HG03280 (cell line): Measurements from ENCODE around the gene BEST1.

Experiments
- ATAC-seq: cut with Tn5 transposase; IDR thresholded peaks from one replicate; pipeline ENCODE4 v1.9.1; 2021; ENCODE audit warnings: mild to moderate bottlenecking, moderate library complexity; ENCODE audit not compliant: unreplicated experiment

BEST1 gene

DNA sequence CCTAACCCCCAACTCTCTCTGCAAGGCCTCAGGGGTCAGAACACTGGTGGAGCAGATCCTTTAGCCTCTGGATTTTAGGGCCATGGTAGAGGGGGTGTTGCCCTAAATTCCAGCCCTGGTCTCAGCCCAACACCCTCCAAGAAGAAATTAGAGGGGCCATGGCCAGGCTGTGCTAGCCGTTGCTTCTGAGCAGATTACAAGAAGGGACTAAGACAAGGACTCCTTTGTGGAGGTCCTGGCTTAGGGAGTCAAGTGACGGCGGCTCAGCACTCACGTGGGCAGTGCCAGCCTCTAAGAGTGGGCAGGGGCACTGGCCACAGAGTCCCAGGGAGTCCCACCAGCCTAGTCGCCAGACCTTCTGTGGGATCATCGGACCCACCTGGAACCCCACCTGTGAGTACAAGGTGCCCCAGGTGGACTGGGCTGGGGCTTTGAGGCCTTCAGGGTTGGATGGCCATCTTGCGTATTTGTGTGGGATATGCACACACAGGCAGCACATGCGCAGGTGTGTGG, at the start of gene BEST1:
Gene BEST1, plus strand, starts transcription at position 317 of the 513 bp plus-strand sequence. CDS start 1,456 bp downstream, outside the sequence.
- ATAC-seq: no peak

DNA sequence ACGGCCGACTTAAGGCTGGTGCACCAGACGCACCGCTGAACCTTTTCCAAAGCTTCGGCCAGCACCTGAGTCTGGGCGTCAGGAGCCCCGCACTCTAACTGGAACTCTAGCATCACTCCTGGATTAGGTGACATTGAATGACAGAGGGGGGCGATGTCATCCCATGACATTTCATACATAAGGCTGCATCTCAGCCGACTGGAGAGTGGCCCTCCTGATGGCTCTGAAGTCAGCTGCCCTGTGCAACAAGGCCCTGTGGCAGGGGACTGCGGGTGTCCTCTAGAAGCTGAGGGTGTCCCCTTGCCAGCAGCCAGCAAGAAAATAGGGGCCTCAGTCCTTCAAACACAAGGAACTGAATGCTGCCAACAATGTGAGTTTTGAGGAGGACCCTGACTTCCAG, 48.8 kb upstream of the BEST1 start:
- ATAC-seq: no peak

DNA sequence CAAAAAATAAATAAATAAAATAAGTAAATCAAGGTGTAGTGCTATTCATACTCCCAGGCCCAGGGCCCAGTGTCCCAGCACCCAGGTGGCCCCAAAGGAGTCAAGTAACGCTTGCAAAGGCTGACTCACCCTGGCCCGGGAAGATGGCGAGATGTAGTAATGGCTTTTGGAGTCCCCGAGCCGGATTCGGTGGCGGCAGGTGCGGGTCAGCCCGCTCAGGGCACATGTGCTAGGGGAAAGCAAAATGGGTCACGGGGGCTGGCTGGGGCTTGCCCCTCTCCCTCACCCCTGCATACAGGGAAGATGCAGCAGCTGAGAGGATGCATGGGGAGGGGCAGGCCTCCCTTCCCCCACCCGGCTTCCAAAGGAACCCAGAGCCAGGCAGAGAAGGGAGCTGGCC, 47.8 kb upstream of the BEST1 start:
- no peak for ATAC-seq

DNA sequence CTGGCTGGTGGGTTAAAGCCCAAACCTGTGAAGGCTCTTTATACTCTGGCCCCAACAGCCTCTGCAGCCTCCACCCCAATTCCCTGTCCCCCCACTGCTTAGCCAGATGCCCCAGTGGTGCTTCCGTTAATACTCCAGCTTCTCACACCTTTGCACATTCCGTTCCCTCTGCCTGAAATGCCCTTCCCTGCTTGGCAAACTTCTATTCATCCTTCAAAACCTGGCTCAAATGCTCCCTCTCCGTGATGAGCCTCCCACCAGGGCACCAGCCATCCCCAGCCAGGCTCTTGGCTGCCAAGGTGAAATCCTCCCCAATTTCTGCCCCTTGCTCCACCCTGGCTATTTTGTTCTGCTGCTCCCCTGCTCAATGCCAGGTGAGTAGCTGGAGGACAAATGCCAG, 46.3 kb upstream of the BEST1 start:
- ATAC-seq: no peak

DNA sequence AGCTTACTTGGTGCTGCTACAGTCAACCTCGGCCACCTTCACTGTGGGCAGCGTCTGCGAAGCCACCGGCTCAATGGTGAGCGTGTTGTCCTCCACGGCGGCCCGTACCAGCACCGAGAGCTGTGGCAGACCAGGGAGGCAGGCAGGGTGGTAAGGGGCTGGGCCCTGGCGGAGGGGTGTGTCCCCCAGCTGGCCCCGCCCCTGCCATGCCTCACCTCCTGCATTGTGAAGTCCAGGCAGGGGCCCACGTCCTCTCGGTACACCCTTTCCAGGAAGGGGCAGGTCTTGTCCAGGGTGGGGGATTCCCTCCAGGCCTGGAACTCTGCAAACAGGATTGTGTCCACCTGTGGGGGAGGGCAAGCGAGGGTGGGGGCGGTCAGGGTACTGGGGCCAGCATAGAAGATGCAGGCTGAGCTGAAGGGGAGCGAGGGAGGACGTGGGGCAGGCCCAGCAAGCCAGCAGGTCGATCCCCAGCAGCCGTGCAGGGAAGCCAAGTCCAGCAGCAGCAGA, 45.6 kb upstream of the BEST1 start:
- ATAC-seq: no peak

DNA sequence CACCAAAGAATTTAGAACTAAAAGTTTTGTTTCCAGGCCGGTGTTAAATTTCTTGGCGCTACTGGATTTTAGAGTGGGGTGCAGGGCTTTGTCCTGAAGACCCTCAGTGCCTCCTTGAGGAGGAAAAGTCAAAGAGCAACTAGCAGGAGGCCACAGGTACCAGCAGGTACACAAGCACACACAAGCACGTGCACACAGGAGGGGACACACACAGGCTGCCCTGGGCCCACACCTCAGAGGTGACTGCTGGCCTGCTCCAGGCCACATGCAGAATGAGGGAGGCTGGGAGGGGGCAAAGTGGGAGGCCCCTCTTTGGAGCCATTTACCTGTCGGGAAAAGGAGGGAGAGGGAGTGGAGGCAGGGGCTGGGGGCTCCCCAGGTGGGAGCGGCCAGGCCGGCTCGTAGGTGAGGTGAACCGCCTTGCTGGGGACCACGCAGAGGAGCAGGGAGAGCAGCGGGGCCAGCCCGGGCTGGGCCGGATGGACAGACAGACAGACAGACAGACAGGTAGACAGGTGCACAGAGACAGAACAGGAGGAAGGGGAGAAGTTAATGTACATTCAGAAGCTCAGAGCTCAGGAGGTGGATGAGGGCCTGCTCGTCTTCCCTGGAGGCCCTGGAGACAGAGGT, 45.0 kb upstream of the BEST1 start:
- no peak for ATAC-seq

DNA sequence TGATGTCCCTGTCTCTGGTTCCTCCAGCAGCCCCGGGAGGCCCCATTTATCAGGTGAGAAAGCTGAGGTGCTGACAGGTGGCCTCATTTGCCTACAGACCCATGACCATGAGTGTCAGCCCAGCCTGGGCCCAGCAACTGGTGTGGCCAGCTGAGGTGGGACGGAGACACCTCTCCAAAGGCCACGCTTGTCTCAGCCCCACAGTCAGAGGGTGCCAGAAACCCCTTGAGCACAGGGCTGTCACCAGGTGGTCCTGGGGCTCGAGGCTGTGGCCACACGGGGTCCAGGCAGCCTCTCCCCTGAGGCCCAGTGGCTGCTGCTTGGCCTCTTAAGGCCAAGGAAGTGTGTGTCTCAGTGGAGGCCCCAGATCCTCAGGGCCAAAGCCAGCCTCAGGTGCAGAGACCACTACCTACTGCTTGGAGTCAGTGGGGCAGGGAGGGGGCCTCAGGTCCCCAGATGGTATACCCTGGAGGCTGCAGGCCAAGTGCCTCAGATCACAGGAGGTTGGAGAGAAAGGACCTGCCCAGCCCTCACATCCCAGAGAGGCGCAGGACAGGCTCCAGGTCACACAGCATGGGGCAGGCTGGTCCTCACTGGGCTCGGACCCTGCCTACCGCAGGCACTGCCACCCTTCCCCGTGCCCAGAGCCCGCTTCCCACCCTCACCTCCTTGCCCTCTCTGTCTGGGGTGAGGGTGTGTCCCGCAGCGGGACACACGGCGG, 44.2 kb upstream of the BEST1 start:
- ATAC-seq: no peak

DNA sequence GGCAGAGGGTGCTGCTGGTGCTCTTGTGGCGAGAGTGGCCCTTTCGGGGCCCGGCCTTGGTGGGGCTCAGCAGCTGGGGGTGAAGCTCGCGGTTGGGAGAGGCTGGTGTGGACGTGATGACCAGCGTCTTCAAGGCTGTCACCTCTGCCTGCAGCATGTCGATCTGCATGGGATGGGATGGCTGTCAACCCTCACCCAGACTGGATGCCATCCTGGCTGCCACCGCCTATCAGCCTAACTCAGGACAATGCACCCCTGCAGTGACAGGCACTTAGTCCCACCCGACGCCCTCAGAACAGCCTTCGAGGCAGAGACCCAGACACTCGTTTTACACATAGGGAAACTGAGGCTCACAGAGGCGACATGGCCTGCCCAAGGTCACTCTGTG, 43.6 kb upstream of the BEST1 start:
- no peak for ATAC-seq

DNA sequence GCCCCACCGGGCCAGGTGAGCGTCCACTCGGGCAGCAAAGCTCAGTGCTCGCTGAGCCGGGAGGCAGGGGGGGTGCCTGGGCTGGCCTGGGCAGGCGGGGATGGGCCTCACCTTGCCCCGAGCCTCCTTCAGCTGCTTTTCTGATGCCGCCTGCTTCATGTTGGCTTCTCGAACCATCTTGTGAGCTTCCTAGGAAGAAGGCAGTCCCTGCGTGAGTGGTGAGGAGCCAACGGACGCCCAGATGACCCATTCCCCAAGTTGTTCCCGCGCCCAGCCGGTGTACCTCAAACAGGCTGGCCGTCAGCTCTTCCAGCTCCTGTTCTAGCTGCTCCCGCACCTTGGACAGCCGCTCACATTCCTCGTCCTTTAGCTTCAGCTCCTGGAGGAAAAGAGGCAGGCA, 42.9 kb upstream of the BEST1 start:
- no peak for ATAC-seq

DNA sequence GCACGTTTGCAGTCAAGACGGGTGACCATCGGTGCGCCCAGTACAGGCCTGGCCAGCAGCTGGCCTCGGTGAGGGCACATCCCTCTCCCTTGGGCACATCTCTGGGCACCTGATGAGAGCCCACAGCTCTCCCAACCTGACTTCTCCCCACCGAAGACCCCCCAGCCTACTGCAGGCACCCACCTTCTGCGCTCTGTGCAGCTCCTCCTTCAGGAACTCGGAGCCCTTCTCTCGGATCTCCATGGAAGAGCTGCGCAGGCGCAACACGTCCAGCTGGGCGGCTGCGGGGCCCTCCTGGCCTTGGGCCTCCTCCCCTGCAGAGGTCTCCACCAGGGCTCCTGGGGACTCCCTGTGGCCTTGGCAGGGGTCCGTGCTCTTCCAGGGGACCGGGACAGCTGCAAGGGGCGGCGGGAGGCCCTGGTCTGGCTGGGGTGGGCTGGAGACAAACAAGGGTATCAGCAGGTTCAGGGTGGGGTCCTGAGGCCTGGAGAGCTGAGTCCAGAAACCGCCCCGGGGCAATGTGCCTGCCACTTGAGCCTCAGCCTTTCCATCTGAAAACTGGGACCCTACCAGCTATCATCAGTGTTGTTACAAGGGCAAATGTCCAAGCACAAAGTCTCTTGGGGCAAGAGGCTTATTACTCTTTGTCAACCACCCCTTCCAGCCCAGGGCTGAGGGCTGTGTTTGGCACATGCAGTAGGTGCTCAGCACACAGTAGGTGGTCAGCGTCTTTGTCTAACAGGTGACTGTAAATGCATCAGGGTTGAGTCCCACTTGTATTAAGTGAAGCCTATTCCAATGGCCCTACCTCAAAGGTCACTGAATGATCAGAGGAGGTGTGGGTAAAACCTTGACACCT, 42.1 kb upstream of the BEST1 start:
- no peak for ATAC-seq

DNA sequence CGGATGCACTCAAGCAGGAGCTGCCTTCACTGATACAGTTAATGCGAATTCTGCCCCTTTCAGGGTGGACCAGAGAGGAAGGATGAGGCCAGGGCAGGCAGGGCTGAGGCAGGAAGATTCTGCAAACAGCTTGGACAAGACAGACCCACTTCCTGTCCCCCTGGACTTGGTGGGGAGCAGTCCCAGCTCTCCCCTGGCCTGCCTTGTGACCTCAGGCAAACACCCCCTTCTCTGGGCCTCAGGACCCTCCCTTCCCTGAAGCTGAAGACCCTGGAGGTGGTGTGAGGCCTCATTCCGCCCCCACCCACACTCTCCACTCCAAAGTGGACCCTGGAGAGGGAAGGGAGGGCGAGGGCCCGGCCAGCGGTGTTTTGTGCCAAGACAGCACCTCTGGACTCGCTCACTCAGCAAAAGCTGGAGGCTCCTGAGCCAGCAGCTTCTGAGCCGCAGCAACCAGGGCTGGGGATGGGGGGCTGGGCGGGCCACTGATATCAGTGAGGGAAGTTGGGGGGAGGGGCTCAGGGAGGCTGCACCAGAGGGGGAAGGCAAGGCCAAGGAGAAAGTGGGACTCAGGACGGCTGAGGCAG, 41.3 kb upstream of the BEST1 start:
- no peak for ATAC-seq

DNA sequence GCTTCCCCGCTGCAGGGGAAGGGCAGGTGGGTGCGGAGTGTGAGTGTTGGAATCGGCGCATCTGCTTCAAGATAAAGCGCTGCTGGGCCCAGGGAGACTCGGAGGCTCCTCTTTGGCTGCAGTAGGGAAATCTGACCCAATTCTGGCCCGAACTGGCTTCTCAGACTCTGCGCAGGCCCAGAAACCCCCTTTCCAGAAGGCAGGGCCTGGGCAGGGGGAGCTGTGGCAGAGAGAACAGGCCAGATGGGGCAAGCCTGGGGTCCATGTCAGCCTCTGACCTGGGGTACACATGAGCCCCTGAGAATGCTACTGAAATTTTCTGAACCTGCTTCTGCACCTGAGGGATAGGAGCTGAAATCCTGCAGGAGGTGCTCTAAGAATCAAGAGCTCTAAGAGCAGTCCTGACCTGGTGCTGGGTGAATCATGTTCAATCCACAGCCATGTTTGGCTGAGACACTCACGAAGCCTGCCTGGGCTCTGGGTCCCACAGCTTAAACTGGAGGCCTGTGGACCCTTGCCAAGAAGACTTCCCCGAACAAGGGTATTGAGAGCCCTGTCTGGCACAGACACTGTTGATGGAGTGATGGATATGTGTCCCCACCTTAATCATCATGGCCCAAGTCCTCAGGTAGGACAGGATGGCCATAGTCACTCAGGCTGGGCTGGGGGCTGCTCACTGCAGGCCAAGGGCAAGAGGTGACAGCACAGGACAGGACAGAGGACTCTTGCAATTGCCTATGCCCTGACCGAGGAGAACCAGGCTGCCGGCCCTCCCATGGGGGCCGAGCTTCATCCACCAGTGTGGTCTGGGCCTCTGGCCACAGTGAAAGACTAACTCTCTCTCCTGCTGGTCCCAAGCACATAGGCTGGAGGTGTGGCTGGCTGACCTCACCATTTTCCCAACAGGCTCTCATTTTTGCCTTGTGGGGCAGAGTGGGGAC, 39.7 kb upstream of the BEST1 start:
- ATAC-seq: no peak

DNA sequence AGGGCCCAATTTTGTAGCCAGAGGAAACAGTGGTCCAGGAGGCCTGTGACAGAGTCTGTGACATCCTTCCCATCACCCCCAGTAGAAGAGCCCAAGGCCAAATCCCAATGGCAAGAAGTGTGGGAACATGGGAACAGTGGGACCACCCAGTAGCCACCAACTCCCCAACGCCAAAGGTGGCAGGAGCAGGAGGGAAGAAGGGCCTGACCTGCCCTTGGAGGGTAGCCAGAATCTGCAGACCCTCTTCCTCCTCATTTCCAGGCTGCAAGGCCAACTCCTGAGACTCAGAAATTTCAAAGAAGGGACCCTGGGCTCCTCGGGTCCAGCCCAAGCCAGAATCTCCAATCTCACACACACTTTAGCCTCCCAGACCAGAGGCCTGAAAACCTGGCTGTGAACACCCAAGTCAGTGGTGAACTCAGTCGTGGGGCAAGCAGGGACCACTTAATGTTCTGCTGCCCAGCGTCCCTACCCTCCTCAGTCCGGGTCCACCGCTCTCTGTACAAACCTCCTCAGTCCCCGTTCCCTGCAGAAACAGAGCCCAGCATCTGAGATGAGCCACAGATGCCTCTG, 38.9 kb upstream of the BEST1 start:
- no peak for ATAC-seq

DNA sequence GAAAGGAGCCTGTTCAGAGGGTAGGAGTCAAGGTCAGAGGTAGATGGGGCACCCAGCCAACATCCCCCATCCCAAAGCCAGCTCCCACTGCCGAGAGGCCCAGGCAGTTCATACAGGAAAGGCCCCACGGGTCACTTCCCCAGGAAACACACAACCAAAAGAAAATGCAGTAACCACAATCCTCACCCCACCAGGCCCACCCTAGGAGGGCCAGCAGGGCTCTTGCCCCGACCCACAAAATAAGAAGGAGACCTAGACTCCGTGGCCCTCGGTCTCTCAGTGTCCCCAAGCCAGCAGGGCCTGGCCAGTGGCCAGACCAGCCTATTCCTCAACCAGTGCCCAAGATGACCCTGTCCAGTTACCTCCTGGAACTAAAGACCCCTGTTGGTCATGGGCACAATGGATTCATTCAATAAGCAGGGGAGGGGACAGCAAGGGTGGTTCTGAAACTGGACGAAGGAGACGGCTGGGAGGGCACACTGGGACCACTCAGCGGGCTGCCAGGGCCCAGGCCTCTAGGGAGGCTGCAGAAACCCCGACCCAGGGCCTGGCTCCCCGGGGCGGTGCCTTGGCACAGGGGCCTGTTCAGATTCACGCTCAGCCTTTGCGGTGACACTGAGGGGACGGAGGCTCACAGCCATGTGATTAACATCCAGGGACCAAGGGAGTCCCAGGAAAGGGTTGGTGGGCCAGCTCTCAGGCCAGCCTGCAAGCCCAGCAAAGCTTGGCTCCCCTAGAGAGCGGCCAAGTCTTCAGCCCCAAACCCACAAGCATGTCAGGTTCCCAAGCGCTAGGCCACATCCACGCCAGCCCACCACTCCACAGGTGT, 38.2 kb upstream of the BEST1 start:
- no peak for ATAC-seq

DNA sequence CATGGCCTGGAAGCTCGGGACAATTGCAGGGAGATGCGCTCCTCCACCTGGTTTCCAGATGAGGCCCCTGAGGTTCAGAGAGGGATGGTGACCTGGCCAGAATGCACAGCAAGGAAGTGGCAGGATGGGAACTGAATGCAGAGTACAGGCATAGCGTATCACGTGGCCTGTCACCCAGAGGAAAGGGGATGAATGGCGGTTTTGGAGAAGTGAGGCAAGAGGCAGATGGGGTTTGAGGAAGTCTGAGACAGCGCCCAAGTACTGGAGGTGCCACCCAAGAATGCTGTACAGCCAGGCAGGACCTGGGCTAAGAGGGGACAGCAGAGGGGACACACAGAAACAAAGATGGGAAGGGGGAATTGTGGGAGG, 37.6 kb upstream of the BEST1 start:
- no peak for ATAC-seq

DNA sequence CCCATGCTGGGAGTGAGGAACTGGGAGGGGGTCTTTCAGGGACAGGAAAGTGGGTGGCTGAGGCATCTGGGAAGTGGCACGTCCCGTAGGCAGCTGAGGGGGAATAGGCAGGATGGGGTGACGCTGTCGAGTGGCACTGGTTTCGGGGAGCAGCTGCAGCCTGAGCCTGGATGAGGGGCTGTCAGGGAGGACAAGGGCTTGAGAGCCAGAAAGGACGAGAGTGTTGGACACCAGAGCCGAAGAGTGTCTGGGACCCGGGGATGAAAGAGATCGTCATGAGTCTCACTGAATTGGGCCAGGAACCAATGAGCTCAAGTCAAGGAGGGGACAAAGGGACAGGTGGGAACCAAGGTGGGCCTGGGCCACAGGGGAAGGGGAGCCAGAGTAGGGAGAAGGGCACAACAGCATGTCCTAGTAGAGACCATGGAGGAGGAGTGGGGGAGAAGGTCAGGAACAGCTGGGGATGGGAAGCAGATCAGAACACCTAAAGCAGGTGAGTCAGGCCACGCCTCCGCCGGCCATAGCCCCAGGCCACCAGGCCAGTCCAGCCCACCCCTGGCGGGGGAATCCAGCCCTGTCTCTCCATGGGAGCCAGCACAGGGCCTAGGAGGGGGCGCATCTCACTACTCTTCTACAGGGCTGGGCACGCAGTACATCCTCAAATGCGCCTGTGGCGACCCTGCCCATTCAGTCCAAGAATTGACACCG, 37.0 kb upstream of the BEST1 start:
- no peak for ATAC-seq

DNA sequence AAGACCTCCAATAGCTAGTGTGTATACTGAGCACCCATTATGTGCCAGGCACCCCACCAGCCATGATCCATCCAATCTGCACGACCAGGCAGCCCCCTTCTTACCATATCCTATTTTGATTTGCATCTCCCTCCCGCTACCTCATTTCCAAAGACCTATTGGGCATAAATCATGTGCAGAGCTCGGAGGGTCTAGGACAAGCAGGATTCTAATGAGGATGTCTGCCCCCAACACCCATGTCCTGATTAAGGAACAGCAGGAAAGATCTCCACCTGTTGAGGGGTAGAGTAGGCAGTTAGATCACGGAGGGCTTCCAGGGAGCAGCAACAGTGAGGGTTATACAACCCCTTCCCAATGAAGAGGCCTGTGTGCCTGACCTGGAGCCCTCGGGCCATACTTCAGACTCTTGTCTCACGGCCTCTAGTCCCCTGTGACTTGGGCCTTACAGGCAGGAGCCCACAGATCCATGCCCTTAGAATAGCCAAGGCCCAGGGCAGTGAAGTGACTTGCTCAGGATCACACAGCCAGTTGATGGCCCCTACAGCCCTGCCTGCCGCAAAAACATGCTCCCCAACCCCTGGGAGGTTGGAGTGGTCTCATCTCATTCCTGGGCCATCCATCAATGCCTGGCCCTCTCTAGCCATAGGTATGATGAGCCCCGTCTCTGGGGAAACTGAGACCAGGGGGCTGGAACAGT, 36.3 kb upstream of the BEST1 start:
- ATAC-seq: no peak
